Suprapubic skin (tissue), 3 donors: ENCODE results near the gene PDGFRB.

ENCODE experiments used
- CTCF ChIP-seq, 2 donors: fragments of 200-600 bp in 1 of 2; fragments of 450-650 bp in 1 of 2; sonication (generic) in 1 of 2; IDR thresholded peaks; one replicate each; pipeline ENCODE4 v1.5.1; 2016 to 2019; ENCODE audit warnings: antibody characterized with exemption in 2 of 2, mild to moderate bottlenecking in 1 of 2, moderate library complexity in 1 of 2
- EP300 ChIP-seq: sonication (generic); formaldehyde crosslinking; IDR thresholded peaks from one replicate; pipeline ENCODE4 v1.6.1; 2017; ENCODE audit warnings: antibody characterized with exemption

DNA sequence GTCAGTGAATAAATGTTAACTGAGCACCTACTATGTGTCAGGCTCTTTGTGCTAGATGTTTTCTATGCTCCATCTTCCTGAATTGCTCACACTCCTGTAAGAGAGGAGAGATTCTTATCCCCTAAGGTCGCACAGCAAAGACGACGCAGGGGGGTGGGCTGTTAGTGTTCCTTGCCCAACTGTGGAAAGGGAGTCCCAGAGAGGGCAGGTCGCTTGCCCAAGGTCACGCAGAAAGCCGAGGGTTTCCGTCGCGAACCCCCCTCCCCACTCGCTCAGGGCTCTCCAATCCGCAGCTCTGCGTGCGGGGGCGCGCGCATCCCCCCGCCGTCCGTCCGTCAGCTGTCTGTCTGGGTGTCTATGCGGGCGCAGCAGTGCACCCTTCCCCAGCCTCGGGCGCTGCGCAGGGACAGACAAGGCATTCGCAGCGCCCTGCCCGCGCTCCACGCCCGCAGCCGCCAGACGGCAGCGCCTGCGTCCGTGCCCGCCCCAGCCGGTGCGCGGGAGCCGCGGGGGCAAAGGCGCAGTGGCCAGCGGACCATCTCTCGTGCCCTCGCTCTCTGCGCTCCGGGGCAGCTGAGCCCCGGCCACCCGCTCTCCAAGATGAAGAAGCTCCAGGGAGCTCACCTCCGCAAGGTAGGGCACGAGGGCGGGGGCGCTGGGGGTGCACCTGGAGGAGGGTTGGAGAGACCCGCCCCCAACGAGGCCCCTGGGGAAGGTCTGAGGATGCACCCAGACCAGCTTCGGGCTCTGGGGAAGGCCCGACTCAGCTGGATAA, 34.3 kb upstream of the PDGFRB start, which contains the start of gene SLC6A7:
- TF ChIP-seq EP300 (no peak), CTCF (IDR thresholded peaks at IDR 0.05) (no peak)
